GM23338 (cell line): Measurements from ENCODE around the gene ZNF410. TPM values are rescaled to one million over a fixed set of nuclear protein-coding genes. Genes with fewer than 3 reads are reported as not detected.

Experiments
- ATAC-seq: fragments of 200-7000 bp; cut with Tn5 transposase; 3 replicates; pipeline ENCODE4 v1.9.1; 2020
- DNase-seq: peaks from one replicate; pipeline ENCODE4 v3.0.0-alpha.2; 2015; ENCODE audit warnings: low spot score
- H2AFZ ChIP-seq: fragments of 200-600 bp; sonication (generic); 2 replicates; pipeline ENCODE4 v1.8.0; 2016; ENCODE audit warnings: antibody characterized with exemption, mild to moderate bottlenecking, moderate library complexity
- H3F3A ChIP-seq: fragments of 200-600 bp; sonication (generic); replicated peaks from 2 replicates; pipeline ENCODE4 v1.8.0; 2017; ENCODE audit warnings: antibody characterized with exemption, mixed run types, low read depth
- H3K27ac ChIP-seq: fragments of 200-600 bp; sonication (generic); 2 replicates; pipeline ENCODE4 v1.6.1; 2016; ENCODE audit warnings: low read depth
- H3K27me3 ChIP-seq: fragments of 200-600 bp; sonication (generic); 2 replicates; pipeline ENCODE4 v1.8.0; 2016; ENCODE audit warnings: mild to moderate bottlenecking, mixed run types, moderate library complexity; ENCODE audit not compliant: insufficient read depth
- H3K36me3 ChIP-seq: fragments of 200-600 bp; sonication (generic); 2 replicates; pipeline ENCODE4 v1.8.0; 2016; ENCODE audit warnings: mild to moderate bottlenecking; ENCODE audit not compliant: insufficient read depth
- H3K4me1 ChIP-seq: fragments of 200-600 bp; sonication (generic); 2 replicates; pipeline ENCODE4 v1.8.0; 2016; ENCODE audit warnings: mild to moderate bottlenecking, moderate library complexity; ENCODE audit not compliant: insufficient read depth
- H3K4me2 ChIP-seq: fragments of 200-600 bp; sonication (generic); 2 replicates; pipeline ENCODE4 v1.7.1; 2017; ENCODE audit warnings: mixed run types
- H3K4me3 ChIP-seq: fragments of 200-600 bp; sonication (generic); 2 replicates; pipeline ENCODE4 v1.6.1; 2016; ENCODE audit warnings: mixed run types
- H3K79me2 ChIP-seq: fragments of 200-600 bp; sonication (generic); replicated peaks from 2 replicates; pipeline ENCODE4 v1.8.0; 2017; ENCODE audit warnings: mild to moderate bottlenecking; ENCODE audit not compliant: insufficient read depth
- H3K9me2 ChIP-seq: fragments of 200-600 bp; sonication (generic); 2 replicates; pipeline ENCODE4 v1.8.0; 2017; ENCODE audit not compliant: insufficient read depth
- H4K20me1 ChIP-seq: fragments of 200-600 bp; sonication (generic); replicated peaks from 2 replicates; pipeline ENCODE4 v1.8.0; 2017; ENCODE audit warnings: mild to moderate bottlenecking; ENCODE audit not compliant: insufficient read depth
- H3K27ac Mint-ChIP-seq: 2 replicates; pipeline ENCODE4 v1.8.0; 2020; ENCODE audit warnings: inconsistent platforms, mild to moderate bottlenecking, moderate library complexity, mixed read lengths
- H3K27me3 Mint-ChIP-seq: 3 replicates; pipeline ENCODE4 v1.8.0; 2022; ENCODE audit warnings: low read depth, mild to moderate bottlenecking, moderate library complexity, mixed read lengths, inconsistent platforms; ENCODE audit not compliant: insufficient read depth, poor library complexity
- H3K36me3 Mint-ChIP-seq: 3 replicates; pipeline ENCODE4 v1.8.0; 2021; ENCODE audit warnings: low read depth, mild to moderate bottlenecking, inconsistent platforms, moderate library complexity, mixed read lengths
- H3K4me1 Mint-ChIP-seq: 3 replicates; pipeline ENCODE4 v1.8.0; 2020; ENCODE audit warnings: mild to moderate bottlenecking, inconsistent platforms, mixed read lengths
- H3K4me3 Mint-ChIP-seq: 3 replicates; pipeline ENCODE4 v1.8.0; 2021; ENCODE audit warnings: moderate library complexity, mild to moderate bottlenecking, inconsistent platforms, mixed read lengths
- H3K9me3 Mint-ChIP-seq: 3 replicates; pipeline ENCODE4 v1.8.0; 2020; ENCODE audit warnings: moderate library complexity, mild to moderate bottlenecking, inconsistent platforms, mixed read lengths
- CREB1 ChIP-seq: fragments of 250-450 bp; sonication (Bioruptor Pico); IDR thresholded peaks from 2 replicates; pipeline ENCODE4 v1.5.0; 2020; ENCODE audit warnings: low read depth, mild to moderate bottlenecking, moderate library complexity
- EZH2 ChIP-seq: fragments of 200-600 bp; sonication (generic); IDR thresholded peaks from one replicate; pipeline ENCODE4 v1.8.0; 2017; ENCODE audit warnings: antibody characterized with exemption, mild to moderate bottlenecking, low read depth; ENCODE audit not compliant: unreplicated experiment
- JUNB ChIP-seq: IDR thresholded peaks from one replicate; pipeline ENCODE4 v1.6.1; 2016; ENCODE audit warnings: antibody characterized with exemption; ENCODE audit not compliant: unreplicated experiment
- NANOG ChIP-seq: IDR thresholded peaks from 2 replicates; pipeline ENCODE4 v1.6.1; 2016; ENCODE audit warnings: antibody characterized with exemption, borderline replicate concordance
- POLR2AphosphoS5 ChIP-seq: IDR thresholded peaks from 2 replicates; pipeline ENCODE4 v1.6.1; 2016; ENCODE audit warnings: antibody characterized with exemption, low read depth
- STAT1 ChIP-seq: IDR thresholded peaks from one replicate; pipeline ENCODE4 v1.6.1; 2016; ENCODE audit warnings: antibody characterized with exemption; ENCODE audit not compliant: unreplicated experiment
- ZNF114 ChIP-seq: fragments of 250-450 bp; sonication (Bioruptor Pico); IDR thresholded peaks from 2 replicates; pipeline ENCODE4 v1.5.0; 2020; ENCODE audit warnings: mild to moderate bottlenecking, moderate library complexity
- ZNF331 ChIP-seq: fragments of 250-450 bp; sonication (Bioruptor Pico); IDR thresholded peaks from 2 replicates; pipeline ENCODE4 v1.5.0; 2020; ENCODE audit warnings: low read depth, mild to moderate bottlenecking, moderate library complexity
- ZNF462 ChIP-seq: fragments of 250-450 bp; sonication (Bioruptor Pico); IDR thresholded peaks from 2 replicates; pipeline ENCODE4 v1.5.0; 2020; ENCODE audit warnings: mild to moderate bottlenecking, moderate library complexity
- polyA plus RNA-seq: library from polyadenylated mRNA; unstranded; fragments of >200 nt; fragmentation: Nextera tagmentation; extraction: Ambion mirVana; gene quantifications from 2 replicates; pipeline ENCODE4 v1.2.1, GENCODE V29; 2016
- total RNA-seq: library from RNA; depleted of rRNA; stranded (reverse); fragments of >200 nt; shearing (Covaris generic); gene quantifications from 2 replicates; pipeline ENCODE4 v1.2.3, GENCODE V29; 2014
- TF ChIP-seq, protein P1 (sequence below): IDR thresholded peaks from 2 replicates; pipeline ENCODE4 v1.6.1; 2016; ENCODE audit warnings: antibody characterized with exemption

The ZNF410 gene
- total and polyA plus RNA-seq, 2 experiments from 2014 or later: 10.6 to 20.4 TPM

DNA sequence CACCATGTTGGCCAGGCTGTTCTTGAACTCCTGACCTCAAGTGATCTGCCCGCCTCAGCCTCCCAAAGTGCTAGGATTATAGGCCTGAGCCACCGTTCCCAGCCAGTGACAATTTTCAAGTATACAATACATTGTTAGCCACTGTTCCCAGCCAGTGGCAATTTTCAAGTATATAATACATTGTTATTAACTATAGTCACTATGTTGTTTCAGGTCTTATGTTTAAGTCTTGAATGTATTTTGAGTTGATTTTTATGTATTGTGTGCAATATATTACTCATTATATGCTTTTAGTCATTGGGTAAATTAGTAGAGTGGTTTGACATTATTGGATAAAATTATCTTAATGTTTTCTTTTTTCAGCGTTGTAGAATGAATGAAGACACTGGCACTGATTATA is 13.0 kb upstream of the ZNF410 start (continued):
- no peak for TF ChIP-seq ZNF462 (CRISPR knock-in tag)
- TF ChIP-seq EZH2: no peak
- TF ChIP-seq ZNF114 (CRISPR knock-in tag): no peak
- TF ChIP-seq ZNF331: no peak
- no peak for TF ChIP-seq STAT1
- TF ChIP-seq, protein P1, sequence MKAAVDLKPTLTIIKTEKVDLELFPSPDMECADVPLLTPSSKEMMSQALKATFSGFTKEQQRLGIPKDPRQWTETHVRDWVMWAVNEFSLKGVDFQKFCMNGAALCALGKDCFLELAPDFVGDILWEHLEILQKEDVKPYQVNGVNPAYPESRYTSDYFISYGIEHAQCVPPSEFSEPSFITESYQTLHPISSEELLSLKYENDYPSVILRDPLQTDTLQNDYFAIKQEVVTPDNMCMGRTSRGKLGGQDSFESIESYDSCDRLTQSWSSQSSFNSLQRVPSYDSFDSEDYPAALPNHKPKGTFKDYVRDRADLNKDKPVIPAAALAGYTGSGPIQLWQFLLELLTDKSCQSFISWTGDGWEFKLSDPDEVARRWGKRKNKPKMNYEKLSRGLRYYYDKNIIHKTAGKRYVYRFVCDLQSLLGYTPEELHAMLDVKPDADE: no peak
- no peak for TF ChIP-seq CREB1 (CRISPR knock-in tag)
- TF ChIP-seq POLR2AphosphoS5: no peak
- no peak for TF ChIP-seq JUNB

- no peak for ATAC-seq
- Mint-ChIP-seq H3K4me1 (no peaks in the 10 kb centered on the region), H3K27me3 (no peaks in the 10 kb centered on the region), H3K9me3 (no peaks in the 10 kb centered on the region), H3K27ac (no peak overlapping the region), H3K4me3 (no peak overlapping the region), H3K36me3 (peaks cover 4% of the 10 kb centered on the region; the same call in 1 of the 3 replicates)
- Histone ChIP-seq H3K27me3 (no peaks in the 10 kb centered on the region), H3K4me1 (no peaks in the 10 kb centered on the region), H3K27ac (no peak overlapping the region), H3F3A (no peaks in the 10 kb centered on the region), H3K79me2 (no peaks in the 10 kb centered on the region), H3K9me2 (no peaks in the 10 kb centered on the region), H3K36me3 (no peaks in the 10 kb centered on the region), H3K4me2 (no peak overlapping the region), H4K20me1 (peaks cover 7% of the 10 kb centered on the region; the same call in 1 of the 2 replicates), H2AFZ (no peak overlapping the region), H3K4me3 (no peak overlapping the region)
- no peak for DNase-seq
- no peak for TF ChIP-seq NANOG
- no peak for TF ChIP-seq ZNF462 (CRISPR knock-in tag)
- TF ChIP-seq STAT1: no peak
Measured at GRCh38 chr14:73877790-73878189, 8.9 kb upstream of the ZNF410 start.
